Measurements from ENCODE around the gene CRABP1. TPM values are rescaled to one million over a fixed set of nuclear protein-coding genes. Genes with fewer than 3 reads are reported as not detected.

Gene CRABP1
- total RNA-seq, 1 experiment from 2014 or later = not detected

DNA sequence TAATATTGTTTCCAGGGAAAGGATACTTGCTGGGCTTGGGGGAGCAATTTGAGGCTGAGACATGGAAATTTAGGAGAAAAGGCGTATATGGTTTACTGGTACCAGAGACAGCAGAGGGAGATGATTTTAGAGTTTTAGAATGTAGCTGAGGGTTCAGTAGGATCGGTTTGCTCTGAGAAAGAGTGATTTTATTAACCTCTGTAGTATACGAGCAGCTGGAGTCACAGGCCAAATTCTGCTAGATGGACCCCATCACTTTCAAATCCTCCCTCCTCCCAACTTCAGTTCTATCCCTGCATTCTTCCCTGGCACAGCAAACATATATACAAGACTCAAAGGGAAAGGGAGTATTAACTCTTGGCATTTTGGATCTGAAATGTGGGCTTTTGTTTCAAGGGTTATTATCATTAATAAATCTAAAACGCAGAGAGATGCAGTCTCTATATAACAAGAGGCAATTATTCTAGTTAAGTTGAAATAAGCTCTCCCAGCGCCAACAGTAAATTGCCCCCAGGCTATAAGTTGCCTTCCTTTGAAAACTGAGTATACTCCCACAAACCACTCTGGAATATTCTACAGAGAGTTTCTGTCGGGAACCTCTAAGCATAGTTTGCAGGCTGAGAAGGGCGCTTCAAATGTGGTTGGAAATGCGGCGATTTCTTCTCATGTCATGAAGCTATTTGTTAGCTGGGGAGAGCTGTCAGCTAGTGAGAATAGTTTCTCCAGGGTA is 5.4 kb downstream of the CRABP1 start:
- TF ChIP-seq EZH2 (IDR thresholded peaks at IDR 0.05; ENCODE audit: low read depth) = no peak
- TF ChIP-seq, protein P1, sequence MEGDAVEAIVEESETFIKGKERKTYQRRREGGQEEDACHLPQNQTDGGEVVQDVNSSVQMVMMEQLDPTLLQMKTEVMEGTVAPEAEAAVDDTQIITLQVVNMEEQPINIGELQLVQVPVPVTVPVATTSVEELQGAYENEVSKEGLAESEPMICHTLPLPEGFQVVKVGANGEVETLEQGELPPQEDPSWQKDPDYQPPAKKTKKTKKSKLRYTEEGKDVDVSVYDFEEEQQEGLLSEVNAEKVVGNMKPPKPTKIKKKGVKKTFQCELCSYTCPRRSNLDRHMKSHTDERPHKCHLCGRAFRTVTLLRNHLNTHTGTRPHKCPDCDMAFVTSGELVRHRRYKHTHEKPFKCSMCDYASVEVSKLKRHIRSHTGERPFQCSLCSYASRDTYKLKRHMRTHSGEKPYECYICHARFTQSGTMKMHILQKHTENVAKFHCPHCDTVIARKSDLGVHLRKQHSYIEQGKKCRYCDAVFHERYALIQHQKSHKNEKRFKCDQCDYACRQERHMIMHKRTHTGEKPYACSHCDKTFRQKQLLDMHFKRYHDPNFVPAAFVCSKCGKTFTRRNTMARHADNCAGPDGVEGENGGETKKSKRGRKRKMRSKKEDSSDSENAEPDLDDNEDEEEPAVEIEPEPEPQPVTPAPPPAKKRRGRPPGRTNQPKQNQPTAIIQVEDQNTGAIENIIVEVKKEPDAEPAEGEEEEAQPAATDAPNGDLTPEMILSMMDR (conservative IDR thresholded peaks at IDR 0.05) = no peak
- H3K4me2 ChIP-seq = no peak overlapping the region
- peaks cover 47% of the 10 kb centered on the region for H3K27me3 ChIP-seq (ENCODE audit: insufficient read depth, low read depth)
- no TSS peak for BruUV-seq (replicated peaks)
- ChIA-PET CTCF (no interaction called here), POLR2A (ENCODE audit: unreplicated experiment) (interaction anchor here (0.7 kb wide), 1 partner anchor 65 kb away, joined by 4 read pairs; no protein-coding TSS in a partner anchor)
- H4K20me1 ChIP-seq (ENCODE audit: insufficient read depth) = no peaks in the 10 kb centered on the region
- H3K27ac ChIP-seq = no peak overlapping the region
- no peaks in the 10 kb centered on the region for H3K9me2 ChIP-seq (ENCODE audit: insufficient read depth)
- H3K4me3 ChIP-seq = no peak overlapping the region
- no peak overlapping the region for H2AFZ ChIP-seq
- intact Hi-C loops (cut with micrococcal nuclease; ENCODE audit: unreplicated experiment) = no loop called here
- no peaks in the 10 kb centered on the region; the same call in 1 of the 2 replicates for H3K4me1 ChIP-seq (replicated peaks; ENCODE audit: insufficient read depth)
- H3K9me3 ChIP-seq (ENCODE audit: insufficient read depth, low read depth) = no peaks in the 10 kb centered on the region
- H3K79me2 ChIP-seq (ENCODE audit: low read depth) = no peaks in the 10 kb centered on the region
- H3F3A ChIP-seq (ENCODE audit: insufficient read depth, low read depth) = no peaks in the 10 kb centered on the region
- no peak for DNase-seq
- H3K36me3 ChIP-seq (ENCODE audit: low read depth) = no peaks in the 10 kb centered on the region

DNA sequence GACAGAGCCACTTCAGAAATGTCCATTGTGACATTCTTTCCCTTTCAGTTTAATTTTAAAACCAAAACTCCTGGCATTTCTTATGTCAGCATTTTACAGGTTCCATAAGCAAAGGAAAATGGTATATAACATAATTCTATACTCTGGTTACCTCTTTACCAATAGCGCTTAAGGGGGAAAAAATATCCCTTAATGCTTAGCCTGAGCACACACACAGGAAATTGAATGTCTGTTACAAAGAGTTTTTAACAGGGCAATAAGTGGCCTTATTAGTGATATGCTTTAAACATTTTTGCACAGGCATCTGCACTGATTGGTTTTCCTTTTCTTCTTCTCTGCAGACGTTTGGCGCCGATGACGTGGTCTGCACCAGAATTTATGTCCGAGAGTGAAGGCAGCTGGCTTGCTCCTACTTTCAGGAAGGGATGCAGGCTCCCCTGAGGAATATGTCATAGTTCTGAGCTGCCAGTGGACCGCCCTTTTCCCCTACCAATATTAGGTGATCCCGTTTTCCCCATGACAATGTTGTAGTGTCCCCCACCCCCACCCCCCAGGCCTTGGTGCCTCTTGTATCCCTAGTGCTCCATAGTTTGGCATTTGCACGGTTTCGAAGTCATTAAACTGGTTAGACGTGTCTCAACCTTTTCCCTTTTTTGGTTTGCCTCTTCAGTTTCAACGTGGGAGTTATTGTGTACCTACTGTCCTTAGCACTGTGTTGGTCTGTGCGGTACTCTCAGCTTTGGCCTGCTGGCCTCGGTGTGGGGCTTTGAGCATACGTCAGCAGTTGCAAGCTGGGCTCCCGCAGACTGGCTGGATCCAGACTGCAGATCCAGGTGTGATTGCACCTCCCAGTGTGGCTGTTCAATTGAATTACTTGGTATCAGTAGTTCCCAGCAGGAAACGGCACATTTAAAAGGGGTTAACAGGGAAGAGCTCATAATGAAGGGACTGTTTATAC is 7.7 kb downstream of the CRABP1 start:
- Histone ChIP-seq H3K4me1 (replicated peaks; ENCODE audit: insufficient read depth) (no peaks in the 10 kb centered on the region; the same call in 1 of the 2 replicates), H3K36me3 (ENCODE audit: low read depth) (no peaks in the 10 kb centered on the region), H3K27me3 (ENCODE audit: insufficient read depth, low read depth) (peaks cover 25% of the 10 kb centered on the region; the same call in 1 of the 2 replicates), H3K4me2 (no peak overlapping the region), H3F3A (ENCODE audit: insufficient read depth, low read depth) (no peaks in the 10 kb centered on the region), H2AFZ (no peak overlapping the region), H3K4me3 (no peak overlapping the region), H3K79me2 (ENCODE audit: low read depth) (no peaks in the 10 kb centered on the region), H3K9me3 (ENCODE audit: insufficient read depth, low read depth) (no peaks in the 10 kb centered on the region), H3K9me2 (ENCODE audit: insufficient read depth) (no peaks in the 10 kb centered on the region), H3K27ac (no peak overlapping the region), H4K20me1 (ENCODE audit: insufficient read depth) (no peaks in the 10 kb centered on the region)
- DNase-seq = no peak
- BruUV-seq (replicated peaks) = no TSS peak
- ChIA-PET POLR2A (ENCODE audit: unreplicated experiment) (interaction anchor here (0.5 kb wide), 1 partner anchor 30 kb away, joined by 4 read pairs; no protein-coding TSS in a partner anchor), CTCF (no interaction called here)
- intact Hi-C loops (cut with micrococcal nuclease; ENCODE audit: unreplicated experiment) = no loop called here
- TF ChIP-seq, protein P1 (conservative IDR thresholded peaks at IDR 0.05) = no peak
- no peak for TF ChIP-seq EZH2 (IDR thresholded peaks at IDR 0.05; ENCODE audit: low read depth)

DNA sequence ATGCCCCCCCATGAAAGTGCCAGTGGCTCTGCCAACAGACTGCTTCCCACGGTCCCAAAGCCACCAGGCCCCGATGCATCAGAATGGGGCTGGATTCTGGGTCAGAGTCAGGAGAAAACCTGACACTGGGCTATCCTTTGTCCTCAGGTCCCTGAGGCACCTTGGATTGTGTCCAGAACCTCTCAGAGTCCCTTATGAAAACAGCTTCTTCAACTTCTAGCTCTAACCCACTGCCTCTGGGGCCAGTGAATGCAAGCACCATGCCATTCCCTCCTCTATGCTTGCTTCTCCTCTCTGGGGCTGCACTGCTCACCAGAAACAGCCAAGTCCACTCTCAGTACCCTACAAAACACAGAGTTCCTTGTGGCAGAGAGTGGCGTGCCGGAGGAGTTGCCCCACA is 9.9 kb downstream of the CRABP1 start:
- Histone ChIP-seq H3K9me3 (ENCODE audit: insufficient read depth, low read depth) (no peaks in the 10 kb centered on the region), H4K20me1 (ENCODE audit: insufficient read depth) (no peaks in the 10 kb centered on the region), H3K27me3 (ENCODE audit: insufficient read depth, low read depth) (peaks cover 10% of the 10 kb centered on the region; the same call in 1 of the 2 replicates), H3K36me3 (ENCODE audit: low read depth) (no peaks in the 10 kb centered on the region), H2AFZ (no peak overlapping the region), H3K79me2 (ENCODE audit: low read depth) (no peaks in the 10 kb centered on the region), H3K4me1 (replicated peaks; ENCODE audit: insufficient read depth) (no peaks in the 10 kb centered on the region; the same call in 1 of the 2 replicates), H3K4me2 (no peak overlapping the region), H3K9me2 (ENCODE audit: insufficient read depth) (no peaks in the 10 kb centered on the region), H3F3A (ENCODE audit: insufficient read depth, low read depth) (no peaks in the 10 kb centered on the region), H3K4me3 (no peak overlapping the region), H3K27ac (no peak overlapping the region)
- DNase-seq = no peak
- POLR2A ChIA-PET (ENCODE audit: unreplicated experiment) = no interaction called here
- TF ChIP-seq EZH2 (IDR thresholded peaks at IDR 0.05; ENCODE audit: low read depth) = no peak
- TF ChIP-seq, protein P1 (conservative IDR thresholded peaks at IDR 0.05) = no peak
- intact Hi-C loops (cut with micrococcal nuclease; ENCODE audit: unreplicated experiment) = no loop called here
- BruUV-seq (replicated peaks) = no TSS peak
- CTCF ChIA-PET = no interaction called here

Data from PC-9 (cell line).